NAMALWA (cell line): ENCODE measurements around the gene CHMP6.

Experiments
- DNase-seq: peaks from one replicate; pipeline ENCODE4 v3.0.0-alpha.2; 2015; ENCODE audit warnings: low spot score

CHMP6 gene

DNA sequence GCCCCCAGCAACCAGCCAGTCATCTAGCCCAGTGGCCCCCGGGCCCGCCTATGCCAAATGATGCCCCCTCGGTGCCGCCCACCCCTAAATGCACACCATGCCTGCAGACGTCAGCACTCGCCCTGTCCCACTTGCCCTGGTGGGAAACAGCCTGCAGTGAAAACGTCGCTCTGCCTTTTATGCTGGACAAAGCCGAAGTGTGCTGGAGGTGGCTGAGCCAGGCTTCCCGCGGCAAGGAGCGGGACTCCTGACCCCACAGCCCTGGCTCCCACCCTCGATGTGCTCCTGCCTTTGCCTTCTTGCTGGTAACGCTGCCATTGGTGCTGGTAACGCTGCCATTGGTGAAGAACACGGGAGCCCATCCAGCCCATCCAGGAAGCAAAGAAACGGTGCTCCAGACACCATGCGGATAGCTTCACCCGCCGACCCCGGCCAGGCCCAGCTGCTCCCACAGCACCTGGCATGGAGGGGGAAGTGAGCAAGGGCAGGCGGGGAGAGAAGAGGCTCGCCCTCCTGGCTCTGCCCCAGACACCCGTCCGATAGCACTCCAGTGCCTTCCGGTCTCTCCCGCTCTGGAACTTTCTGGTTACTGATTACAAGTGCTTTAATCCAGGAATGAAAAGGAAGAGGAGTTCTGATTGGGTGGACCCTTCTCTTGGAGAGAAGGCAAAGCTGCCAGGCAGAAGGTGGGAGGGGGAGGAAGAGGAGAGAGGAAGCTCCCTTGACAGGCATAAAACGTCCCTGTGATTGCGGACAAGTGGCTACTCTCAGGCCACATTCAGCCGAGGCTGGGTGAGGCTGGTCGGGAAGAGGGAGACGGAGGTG lies 39.3 kb downstream of the CHMP6 start:
- no peak for DNase-seq

DNA sequence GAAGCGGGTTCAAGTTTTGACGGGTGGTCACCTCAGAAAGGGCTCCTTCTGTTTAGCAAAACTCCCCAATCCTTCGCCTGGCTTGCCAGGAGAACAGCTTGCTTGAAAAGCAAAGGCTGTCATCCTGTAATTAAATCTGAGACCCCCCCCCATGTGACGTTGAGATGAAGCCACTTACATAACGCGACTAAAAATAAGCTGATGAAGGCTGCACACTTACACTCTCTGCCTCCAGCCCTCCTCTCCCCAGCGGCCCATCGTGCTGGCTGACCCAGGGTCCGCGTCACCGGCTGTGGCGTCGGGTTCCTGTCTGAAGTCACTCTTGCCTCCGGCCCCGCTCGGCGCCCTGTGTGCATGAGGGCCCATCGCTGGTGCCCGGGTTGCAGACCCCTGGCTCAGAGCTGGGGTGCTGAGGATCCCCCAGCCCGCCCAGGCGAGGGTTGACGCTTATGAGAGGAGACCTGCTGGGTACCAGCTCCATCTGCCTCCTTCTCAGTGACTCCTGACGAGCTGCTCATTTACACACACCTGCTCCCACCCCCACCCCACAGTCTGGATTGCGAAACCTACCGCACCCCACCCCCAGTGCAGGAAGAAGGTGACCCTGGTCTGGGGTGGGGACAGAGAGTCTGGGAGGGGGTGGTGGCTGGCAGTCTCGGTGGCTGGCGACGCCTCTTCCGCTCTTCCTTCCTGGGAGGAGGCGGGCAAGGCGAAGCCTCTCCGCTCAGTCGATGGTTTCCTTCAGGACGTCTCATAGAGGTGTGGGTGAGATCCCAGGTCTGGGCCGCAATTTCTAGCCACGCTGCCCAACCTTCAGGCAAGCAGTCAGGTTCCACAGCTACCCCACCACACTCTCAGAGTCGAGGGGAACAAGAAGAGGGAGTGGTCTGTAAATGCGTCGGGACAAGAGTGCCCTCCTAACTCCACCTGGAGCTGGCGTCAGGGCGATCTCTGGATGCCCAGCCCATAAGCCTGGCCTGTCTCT lies 40.2 kb downstream of the CHMP6 start:
- no peak for DNase-seq

DNA sequence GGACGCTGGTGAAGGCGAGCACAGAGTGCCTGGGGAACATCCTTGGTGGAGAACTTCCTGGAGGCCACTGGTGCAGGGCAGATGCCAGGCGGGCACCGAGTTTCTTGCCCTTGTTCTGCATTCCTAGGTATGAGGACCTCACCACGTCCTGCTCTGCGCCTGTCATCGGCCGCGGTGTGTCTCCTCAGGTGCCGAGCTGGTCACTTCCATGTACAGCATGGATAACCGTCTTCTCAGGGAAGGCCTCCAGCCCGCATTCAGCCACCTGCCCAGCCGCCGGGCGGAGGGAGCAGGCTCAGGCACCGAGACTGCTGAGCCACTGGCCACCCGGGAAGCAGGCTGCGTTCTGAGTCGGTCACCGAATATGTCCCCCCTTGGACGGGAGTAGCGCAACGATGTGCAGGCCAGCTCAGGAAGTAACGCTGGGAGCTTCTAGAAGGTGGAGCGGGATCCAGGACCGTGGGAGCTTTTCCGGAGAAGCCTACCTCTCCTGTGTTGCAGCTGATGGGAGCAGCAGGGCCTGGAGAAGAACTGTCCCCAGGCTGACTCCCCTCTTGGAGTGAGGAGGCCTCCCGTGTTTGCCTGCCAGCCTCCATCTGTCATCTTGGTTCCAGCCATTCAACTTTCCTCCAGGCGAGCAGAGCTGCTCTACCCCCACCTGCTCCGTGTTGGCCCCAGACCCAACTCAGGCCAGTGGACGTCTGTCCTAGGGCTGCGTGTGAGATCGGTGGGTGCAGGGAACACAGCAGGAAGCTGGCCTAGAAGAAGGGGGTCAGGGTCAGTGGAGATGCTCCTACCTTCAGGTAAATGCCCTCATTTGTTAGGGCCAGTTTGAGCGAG lies 41.2 kb downstream of the CHMP6 start:
- no peak for DNase-seq

DNA sequence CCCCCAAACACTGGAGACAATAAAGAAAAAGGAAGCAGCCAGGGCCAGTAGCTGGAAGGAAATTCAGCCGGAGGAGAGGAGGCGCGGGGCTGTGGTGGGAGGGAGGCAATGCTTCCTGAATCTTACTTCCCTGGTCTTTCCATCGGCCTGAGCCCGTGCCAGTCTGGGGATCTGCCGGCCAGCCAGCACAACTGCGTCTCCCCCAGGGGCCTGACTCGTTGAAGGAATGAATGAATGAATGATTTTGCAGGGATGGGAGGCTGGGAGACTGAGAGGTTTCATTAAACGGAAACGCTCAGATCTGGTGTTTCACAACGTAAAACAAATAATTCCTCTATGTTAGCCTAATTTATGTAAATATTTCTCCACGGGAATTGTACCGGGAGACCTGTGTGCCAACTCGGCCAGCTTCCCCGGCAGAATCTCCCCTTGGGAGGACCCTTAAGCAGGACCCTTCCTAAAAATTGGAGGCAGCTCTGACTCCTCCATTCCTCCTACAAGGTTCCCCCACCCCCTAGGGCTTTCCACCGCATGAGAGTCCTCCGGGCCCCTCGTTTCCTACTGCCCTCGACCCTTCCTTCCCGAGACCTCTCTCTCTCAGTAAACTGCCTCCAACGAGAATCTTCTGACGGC lies 42.0 kb downstream of the CHMP6 start:
- DNase-seq, result no peak

DNA sequence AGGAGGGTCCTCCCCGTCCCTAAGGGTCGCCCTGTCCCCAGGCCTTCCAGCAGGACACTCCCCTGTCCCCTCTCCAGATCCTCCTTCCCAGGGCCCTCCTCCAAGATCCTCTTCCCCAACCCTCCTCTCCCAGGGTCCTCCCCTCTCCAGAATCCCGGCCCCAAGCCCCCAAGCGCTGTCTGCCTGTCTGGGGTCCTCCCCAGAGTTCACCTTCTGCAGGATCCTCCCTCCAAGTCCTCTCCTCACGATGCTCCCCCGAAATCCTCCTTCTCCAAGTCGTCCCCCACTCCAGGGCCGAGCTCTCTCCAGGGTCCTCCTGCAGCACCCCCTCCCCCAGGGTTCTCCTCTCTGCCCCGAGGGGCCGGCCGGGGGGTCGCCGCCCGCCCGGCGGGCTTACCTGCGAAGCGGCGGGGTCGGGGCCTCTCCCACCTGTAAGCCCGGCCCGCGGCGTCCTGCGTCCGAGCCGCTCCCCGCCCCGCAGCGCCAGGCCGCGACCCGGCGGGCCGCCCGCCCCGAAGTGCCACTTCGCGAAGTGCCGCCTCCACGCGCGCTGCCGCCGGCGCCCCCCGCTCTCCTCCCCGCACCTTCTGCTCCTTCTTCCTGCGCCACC lies 42.6 kb downstream of the CHMP6 start:
- no peak for DNase-seq

DNA sequence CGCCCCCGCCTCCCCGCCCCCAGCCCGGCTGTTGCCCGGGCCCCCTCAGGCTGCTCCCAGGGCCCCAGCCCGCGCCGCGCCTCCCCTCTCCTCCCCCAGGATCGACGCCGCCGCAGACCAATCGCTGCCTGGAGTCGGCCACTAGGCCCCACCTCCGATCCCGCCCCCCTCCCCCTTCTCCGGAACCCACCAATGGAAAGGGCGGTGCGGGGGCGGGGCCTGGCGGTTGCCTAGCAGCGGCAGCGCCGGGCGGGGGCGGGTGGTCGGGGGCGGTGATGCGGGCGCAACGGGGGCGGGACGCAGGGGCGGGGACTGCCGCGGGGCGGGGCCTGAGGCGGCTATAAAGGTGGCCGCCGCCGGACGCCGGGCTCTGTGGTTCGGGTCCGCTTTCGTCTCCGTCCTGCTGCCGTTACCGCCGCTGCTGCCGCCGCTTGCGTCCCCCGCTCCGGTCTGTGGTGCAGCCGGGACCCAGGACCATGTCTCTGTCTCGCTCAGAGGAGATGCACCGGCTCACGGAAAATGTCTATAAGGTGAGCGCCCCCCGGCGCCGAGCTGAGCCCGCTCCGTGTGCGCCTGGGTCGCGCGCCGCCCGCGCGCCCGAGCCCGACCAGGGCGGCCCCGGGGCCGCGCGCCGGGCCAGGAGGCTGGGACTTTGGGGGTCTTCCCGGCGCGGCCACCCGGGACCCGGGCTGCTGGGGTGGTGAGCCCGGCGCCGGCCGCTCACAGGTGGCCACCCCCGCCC lies 43.3 kb downstream of the CHMP6 start, which contains the start of gene BAIAP2:
Gene BAIAP2 (plus strand): TSS at position 373 of the 742 bp plus-strand sequence. CDS start 104 bp downstream, at position 477.
- DNase-seq, result peak; percentile 92

DNA sequence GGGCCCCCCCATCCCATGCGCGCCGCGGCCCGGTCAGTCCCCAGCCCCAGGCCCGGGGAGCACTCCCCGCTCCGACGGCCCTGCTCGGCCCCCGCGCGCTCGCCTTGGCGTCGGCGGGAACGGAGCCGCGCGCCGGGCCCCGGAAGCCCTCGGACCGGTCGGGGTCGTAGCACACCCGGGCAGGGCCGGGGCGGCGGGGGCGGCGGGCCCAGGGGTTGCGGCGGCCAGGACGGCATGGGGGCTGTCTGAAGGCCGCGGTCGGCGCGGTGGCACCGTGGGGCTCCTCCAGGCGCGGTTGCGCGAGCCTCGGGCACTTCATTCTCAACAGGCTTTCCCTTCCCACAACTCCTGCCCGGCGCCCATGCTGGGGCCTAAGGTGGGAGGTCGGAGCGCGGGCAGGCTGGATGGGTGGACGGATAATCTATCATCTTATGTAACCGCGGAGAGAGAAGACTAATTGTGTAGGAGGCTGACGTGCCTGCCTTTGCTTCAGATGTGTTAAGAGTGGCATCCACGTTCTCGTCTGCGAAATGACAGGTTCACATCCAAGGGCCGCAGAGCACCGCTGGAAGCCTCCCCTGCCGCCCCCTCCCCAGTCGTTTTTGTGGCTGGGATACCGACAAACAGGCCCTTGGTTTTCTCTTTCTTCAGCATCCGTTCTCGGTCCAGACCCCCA lies 44.0 kb downstream of the CHMP6 start:
- no peak for DNase-seq

DNA sequence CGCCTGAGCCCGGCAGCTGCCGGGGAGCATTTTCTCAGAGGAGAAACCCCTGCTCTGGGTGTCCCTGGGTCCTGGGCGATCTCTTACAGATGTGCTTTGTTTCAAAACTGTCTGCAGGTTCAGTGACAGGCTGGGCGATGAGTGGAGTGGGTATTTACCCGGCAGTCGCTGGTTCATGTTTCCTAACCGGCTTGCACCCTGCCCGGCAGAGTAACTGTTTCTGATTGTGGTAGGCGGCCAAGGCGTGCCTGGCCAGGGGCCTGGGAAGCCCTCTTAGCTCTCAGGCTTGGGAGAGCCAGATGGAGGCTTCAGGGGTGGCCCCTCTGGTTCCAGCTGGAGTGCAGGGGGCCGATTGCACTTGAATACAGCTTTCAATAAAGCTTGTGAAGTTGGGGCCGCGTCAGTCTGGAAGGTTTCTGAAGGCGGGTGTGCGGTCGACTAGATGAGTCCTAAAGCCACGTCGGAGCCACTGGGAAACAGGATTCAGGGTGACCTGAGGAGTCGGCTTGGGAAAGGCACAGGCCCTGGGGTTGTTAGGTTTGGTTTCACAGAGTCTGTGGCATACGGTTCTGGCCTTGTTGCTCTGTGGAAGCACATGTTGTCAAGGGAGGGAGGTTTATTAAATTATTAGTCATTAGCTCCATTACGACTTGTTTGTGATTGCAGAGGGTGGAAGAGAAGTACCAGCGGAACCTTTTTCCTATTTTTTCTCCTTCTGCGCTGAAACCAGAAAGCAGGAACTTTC lies 44.7 kb downstream of the CHMP6 start:
- DNase-seq, result no peak

DNA sequence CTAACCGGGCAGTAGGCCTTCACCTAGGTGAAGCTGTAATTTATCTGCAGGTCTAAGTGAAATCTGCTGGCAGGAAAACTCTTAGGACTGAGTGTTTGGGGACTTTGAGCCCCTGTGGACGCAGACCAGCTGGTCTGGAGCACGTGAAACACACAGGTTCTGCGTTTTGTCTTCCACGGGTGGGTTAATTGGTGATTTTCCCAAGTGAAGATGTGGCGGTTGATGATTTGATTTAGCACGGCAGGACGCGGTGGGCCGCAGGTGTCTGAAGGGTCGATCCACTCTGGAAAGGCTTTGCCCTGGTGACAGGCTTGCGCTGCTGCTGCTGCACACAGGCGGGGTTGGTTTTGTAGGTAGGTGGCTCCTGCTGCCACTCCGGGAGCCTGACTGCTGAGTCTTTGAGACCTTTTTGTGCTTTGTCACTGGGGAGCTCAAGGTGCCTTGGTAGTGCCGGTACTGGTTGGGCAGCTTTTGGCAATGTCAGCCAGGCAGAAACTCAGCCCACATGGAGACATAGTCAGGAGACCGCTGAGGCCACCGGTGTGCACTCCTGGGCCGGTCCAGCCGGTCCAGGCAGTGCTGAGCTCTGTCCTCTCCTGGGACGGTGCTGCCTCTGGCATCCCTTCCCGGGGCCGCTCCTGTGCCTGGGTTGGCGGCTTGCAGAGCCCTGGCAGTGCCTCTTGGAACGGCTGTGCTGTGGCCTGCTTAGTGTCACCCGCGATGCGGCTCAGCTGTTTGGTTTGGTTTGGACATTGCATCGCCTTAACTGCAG lies 45.6 kb downstream of the CHMP6 start:
- no peak for DNase-seq

DNA sequence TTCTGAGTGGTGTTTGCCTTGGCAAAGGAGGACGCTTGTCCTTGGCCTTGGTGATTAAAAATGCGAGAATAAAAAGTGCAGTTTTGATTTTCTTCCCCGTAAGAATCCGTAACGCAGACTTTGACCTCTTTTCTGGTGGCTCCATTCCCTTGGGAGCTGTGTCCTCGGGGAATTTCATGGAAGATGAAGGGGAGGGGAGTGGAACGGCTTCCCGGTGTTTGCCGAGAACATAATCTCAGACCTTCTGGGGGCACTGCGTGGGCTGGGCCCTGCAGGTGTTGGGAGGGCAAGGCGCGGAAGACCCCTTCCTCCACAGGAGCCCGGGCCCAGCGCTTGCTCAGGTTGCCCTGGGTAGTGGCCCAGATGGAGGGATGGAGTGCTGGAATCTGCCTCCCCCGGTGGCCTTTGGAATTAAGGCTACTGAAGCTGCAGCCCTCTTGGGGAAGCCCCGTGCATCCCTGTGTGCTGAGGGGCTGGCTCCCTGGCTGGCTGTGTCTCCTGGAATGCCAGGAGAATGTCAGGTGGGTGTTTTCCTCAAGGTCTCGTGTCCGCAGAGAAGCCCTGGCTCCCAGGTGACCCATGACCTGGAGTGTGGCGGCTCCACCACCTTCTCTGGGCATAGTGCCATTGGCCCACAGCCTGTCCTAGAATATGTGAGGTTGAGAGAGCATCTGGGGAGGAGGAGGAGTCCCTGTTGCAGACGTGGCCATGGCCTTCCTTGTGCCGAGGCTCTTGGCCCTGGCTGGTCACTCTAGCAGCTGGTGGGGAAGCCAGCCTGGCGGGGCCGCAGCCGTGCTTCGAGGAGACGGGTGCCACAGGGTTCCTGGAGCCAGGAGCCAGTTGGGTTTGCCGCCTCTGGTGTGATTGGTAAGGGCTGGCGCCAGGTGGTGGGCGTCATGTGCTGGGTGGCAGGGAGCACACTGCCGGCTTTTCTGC lies 46.4 kb downstream of the CHMP6 start:
- DNase-seq, result no peak

DNA sequence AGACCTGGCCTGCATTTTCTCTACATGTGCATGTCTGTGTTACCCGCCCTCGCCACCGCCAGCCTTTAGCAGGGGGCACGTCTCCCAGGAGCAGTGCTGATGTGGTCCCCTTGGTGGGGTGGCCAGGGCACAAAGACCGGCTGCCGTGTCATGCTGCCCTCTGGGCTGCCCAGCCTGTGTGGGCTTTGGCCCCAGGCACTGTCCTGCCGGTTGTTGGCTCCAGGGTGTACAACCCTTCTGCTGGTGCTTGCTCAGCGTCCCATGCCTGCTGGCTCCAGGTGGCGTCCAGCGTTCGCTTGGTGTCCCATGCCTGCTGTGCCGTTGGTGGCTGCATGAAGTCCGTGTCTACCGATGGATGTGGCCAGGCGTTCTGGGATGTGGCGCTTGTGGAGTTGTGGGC lies 47.5 kb downstream of the CHMP6 start:
- no peak for DNase-seq

DNA sequence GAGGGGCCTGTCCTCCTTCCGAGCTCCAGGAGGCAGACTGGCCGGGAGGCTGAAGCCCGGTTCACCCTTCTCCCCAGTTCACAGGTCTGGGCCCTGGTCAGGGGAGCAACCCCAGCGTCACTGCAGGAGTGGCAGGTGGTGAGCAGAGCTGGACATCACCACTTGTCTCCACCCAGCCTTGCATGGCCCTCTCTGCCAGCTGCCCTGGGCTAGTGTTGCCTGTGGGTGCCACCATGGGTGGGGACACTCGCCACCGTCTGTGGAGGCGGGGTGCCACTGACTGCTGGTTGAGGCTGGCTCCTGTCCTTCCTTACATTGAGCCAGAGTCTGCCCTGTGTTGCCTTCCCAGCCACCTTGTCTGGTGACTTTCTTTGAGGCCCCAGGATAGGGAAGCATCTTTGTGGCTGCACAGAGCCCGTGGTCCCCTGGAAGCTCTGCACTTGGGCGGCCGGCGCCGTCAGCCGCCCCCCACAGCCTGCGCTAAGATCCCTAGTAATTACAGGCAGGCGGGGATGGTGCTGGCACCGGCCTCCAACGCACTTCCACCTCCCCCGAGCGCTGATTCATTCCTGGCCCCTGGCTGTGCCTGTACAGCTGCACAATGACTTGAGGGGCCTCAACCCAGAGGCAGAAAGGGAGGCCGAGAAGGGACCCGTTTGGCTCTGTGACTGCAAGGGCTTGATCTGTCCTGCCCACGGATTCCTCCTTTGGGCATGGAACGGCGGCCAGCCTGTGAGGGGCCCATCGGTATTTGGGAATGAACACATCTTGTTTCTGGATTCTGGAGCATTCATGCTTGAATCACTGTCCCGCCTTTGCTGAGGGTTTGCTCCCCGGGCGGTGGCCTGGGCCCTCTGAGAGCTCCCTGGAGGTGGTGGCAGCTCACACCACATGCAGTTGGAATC lies 48.5 kb downstream of the CHMP6 start:
- DNase-seq, result no peak

DNA sequence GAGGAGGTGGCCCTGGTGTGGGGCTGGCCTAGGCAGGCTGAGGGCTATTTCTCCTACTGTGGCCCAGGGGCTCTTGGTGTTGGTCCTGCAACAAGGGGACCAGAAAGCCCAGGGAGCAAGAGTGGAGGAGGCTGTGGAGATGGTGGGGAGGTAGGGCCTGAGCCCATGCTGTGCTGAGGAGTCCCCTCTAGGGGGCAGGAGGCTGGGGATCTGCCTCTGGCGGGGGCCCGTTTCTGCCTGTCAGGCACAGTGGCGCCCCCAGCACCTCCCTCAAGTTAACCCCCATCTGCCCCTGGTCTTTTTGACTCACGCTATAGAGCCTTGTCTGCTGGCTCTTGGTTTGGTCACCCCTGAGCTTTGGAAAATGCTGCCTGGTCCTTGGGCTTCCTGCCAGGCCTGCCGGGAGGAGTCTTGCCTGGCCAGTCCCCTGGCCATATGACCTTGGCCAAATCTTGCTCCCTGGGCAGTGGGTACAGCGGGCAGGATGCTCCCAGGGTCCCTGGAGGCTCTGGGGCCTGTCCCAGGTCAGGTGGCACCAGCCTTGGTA lies 49.2 kb downstream of the CHMP6 start:
- DNase-seq, result peak; percentile 73

DNA sequence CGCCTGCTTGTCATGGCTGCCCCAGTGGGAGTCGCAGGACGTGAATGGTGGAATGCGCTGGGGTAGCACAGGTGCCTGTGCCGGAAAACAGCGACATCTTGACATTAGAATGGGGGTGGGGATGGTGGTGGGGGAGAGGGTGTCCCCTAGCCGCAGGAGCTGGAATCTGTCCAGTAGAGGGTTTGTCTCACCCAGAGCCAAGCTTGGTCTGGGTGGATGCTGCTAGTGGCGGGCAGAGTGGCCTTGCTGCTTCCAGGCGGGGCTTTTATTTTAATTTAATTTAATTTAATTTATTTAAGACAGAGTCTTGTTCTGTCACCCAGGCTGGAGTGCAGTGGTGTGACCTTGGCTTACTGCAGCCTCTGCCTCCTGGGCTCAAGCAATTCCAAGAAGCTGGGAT lies 51.0 kb downstream of the CHMP6 start:
- no peak for DNase-seq

DNA sequence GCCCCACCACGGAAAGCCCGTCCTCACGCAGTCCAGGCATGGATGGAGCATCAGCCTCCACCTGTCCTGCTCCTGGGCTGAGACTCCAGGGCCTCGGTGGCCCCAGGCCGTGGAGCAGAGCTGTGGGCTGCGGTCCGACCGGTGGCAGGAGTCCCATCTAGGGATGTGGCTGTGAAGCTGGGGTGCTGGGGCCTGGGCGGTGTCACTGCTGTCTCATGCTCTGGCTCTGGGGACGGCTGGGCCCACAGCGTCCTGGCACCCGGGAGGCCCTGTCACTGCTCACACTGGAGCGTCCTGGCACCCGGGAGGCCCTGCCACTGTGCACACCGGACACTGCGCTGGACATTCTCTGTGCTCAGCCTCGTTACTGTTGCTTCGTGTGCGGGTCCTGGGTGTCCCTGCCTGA lies 51.7 kb downstream of the CHMP6 start:
- no peak for DNase-seq
